Measurements from ENCODE around the gene TDG.

The TDG gene

GRCh38 chr12:103958621-103959020, 7.1 kb upstream of the TDG start:
- in situ Hi-C loops (cut with HindIII; ENCODE audit: low sequenced_read_pairs): no loop called here

GRCh38 chr12:103960616-103961227, 5.0 kb upstream of the TDG start:
- in situ Hi-C loops (cut with HindIII; ENCODE audit: low sequenced_read_pairs): no loop called here

GRCh38 chr12:103962493-103962892, 3.2 kb upstream of the TDG start:
- in situ Hi-C loops (cut with HindIII; ENCODE audit: low sequenced_read_pairs): no loop called here

GRCh38 chr12:103964805-103965204, 867 bp upstream of the TDG start:
- in situ Hi-C loops (cut with HindIII; ENCODE audit: low sequenced_read_pairs): no loop called here

GRCh38 chr12:103965255-103965589, 450 bp upstream of the TDG start:
- in situ Hi-C loops (cut with HindIII; ENCODE audit: low sequenced_read_pairs): no loop called here

- in situ Hi-C loops (cut with HindIII; ENCODE audit: low sequenced_read_pairs): no loop called here
Measured at GRCh38 chr12:103966736-103967135, 1.1 kb downstream of the TDG start.

GRCh38 chr12:103969391-103969790, 3.7 kb downstream of the TDG start:
- in situ Hi-C loops (cut with HindIII; ENCODE audit: low sequenced_read_pairs): no loop called here

- in situ Hi-C loops (cut with HindIII; ENCODE audit: low sequenced_read_pairs): no loop called here
Measured at GRCh38 chr12:103973909-103974308, 8.2 kb downstream of the TDG start.

- in situ Hi-C loops (cut with HindIII; ENCODE audit: low sequenced_read_pairs): no loop called here
Measured at GRCh38 chr12:103975368-103975767, 9.7 kb downstream of the TDG start.

GRCh38 chr12:103978384-103978982, 12.8 kb downstream of the TDG start:
- in situ Hi-C loops (cut with HindIII; ENCODE audit: low sequenced_read_pairs): no loop called here

- in situ Hi-C loops (cut with HindIII; ENCODE audit: low sequenced_read_pairs): no loop called here
Measured at GRCh38 chr12:103986829-103987228, 21.2 kb downstream of the TDG start.

GRCh38 chr12:103994235-103994634, 28.6 kb downstream of the TDG start:
- in situ Hi-C loops (cut with HindIII; ENCODE audit: low sequenced_read_pairs): no loop called here

GRCh38 chr12:103996595-103996994, 30.9 kb downstream of the TDG start:
- in situ Hi-C loops (cut with HindIII; ENCODE audit: low sequenced_read_pairs): no loop called here

GRCh38 chr12:103997286-103997900, 31.7 kb downstream of the TDG start:
- in situ Hi-C loops (cut with HindIII; ENCODE audit: low sequenced_read_pairs): no loop called here

GRCh38 chr12:103998976-103999375, 33.3 kb downstream of the TDG start:
- in situ Hi-C loops (cut with HindIII; ENCODE audit: low sequenced_read_pairs): no loop called here

- in situ Hi-C loops (cut with HindIII; ENCODE audit: low sequenced_read_pairs): no loop called here
Measured at GRCh38 chr12:104000807-104001434, 35.2 kb downstream of the TDG start.

GRCh38 chr12:104002686-104003085, 37.0 kb downstream of the TDG start:
- in situ Hi-C loops (cut with HindIII; ENCODE audit: low sequenced_read_pairs): no loop called here

GRCh38 chr12:104003596-104003995, 37.9 kb downstream of the TDG start:
- in situ Hi-C loops (cut with HindIII; ENCODE audit: low sequenced_read_pairs): no loop called here

GRCh38 chr12:104006929-104007328, 41.3 kb downstream of the TDG start:
- in situ Hi-C loops (cut with HindIII; ENCODE audit: low sequenced_read_pairs): no loop called here

- in situ Hi-C loops (cut with HindIII; ENCODE audit: low sequenced_read_pairs): no loop called here
Measured at GRCh38 chr12:104010121-104010520, 44.4 kb downstream of the TDG start.

GRCh38 chr12:104010606-104011169, 45.0 kb downstream of the TDG start:
- in situ Hi-C loops (cut with HindIII; ENCODE audit: low sequenced_read_pairs): no loop called here

GRCh38 chr12:104011253-104011652, 45.6 kb downstream of the TDG start:
- in situ Hi-C loops (cut with HindIII; ENCODE audit: low sequenced_read_pairs): no loop called here

Data from endothelial cell of hepatic sinusoid (primary cell).